IPS-NIHi11 (cell line): ENCODE measurements around the gene TFAM.

Experiments
- DNase-seq: peaks from one replicate; pipeline ENCODE4 v3.0.0; 2012; ENCODE audit warnings: mixed read lengths, low spot score

TFAM gene

DNA sequence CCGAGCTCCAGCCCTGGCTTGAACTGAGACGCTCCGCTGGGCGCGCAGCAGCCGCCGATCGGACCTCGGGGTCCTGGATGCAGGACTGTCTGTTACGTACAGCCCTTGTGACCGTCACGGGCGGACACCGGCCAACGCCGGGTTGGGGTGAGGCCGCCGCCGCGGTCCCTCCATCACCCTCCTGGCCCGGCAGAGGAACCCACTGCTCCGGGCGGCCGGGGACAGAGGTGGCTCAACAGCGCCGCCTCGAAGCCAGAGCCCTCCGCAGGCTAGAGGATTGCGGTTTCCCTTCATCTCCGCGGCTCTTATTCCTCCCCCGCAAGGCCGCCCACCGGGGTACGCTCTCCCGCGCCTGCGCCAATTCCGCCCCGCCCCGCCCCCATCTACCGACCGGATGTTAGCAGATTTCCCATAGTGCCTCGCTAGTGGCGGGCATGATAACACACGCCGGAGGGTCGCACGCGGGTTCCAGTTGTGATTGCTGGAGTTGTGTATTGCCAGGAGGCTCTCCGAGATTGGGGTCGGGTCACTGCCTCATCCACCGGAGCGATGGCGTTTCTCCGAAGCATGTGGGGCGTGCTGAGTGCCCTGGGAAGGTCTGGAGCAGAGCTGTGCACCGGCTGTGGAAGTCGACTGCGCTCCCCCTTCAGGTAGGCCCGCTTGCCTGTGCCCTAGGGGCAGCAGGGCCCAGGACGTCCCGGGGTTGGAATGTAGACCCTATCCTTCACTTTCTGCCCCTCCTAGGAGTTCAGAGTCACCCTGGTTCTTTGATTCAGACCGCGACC, at the start of gene TFAM:
Gene TFAM, plus strand, starts transcription at position 412 of the 785 bp plus-strand sequence. Its CDS starts 138 bp downstream, at position 550.
- peak; percentile 97 for DNase-seq

DNA sequence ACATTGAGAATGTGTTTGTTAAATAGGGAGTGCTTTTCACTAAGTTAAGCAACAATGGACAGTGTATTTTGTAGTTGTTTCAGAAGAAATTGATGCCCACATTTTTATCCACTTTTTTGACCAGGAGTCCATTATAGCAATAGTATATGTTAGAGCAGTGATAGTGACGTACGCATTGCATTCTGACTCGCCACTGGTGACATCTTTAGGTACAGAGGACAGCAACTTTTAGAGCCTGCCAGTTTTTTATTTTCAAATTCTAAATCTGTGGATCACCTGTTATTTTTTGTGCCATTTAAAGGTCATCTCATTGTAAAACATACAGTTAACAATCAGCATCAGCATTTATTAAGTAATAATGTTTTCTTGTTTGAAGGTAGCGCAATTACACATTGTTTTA, 49.0 kb upstream of the TFAM start:
- no peak for DNase-seq

DNA sequence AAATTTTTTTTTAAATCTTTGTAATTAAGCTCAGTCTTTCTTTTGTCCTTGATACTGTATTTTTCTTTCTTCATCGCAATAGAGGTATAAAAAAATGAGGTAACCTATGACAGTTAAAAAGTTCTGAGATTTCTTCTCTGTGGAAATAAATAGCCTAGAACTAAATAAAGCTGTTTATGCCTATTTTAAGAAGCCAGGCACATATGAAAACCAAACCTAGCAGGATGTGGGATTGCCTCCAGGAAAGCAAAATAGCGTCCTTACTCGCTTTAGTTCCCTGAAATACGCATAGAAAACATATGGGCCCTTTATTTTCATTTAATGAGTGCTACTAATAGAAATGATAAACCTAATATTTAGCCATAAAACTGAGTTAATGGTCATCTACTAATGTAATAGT, 43.8 kb upstream of the TFAM start:
- DNase-seq, result no peak

- DNase-seq, result no peak
Measured at GRCh38 chr10:58341947-58342346, 43.3 kb upstream of the TFAM start.

DNA sequence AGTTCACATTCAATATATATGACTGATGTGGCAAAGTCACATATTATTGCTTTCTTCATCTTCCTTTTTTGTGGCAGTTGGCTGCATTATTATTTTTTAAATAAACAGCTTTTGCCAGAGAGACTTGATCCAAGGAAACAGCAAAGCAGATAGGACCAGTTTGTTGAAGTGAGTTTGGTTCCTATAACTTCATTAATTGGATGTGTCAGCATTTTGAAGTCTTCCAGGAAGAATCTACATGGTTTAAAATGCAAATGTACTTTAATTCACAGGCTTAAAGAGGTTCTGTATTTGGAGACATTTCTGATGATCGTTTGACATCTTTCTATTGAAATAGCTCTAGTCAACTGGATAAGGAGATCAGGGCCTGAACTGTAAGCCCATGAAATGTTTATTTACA, 37.2 kb upstream of the TFAM start:
- DNase-seq, result no peak

DNA sequence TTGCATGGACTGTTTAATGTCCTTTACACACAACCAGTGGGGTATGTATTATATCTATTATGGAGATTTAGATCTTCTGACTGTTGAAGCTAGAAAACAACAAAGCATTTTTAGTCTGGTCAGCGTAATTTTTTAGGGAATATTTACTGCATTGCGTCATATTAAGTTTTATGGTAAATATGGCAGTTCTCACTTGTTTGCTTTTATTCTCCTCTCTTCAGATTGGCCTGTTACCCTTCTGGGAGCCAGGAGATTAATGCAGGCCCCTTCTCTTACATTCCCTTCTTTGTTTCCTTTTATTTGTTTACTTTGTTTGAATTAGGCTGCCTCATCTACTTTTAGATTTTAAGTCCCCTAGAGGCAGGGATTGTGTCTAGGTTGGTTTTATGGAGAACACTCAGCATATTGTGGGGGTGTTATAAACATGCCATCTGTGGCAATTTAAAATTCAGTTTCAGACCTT, 36.6 kb upstream of the TFAM start:
- DNase-seq, result no peak

- DNase-seq, result no peak
Measured at GRCh38 chr10:58350023-58350422, 35.2 kb upstream of the TFAM start.

GRCh38 chr10:58350619-58351323, 34.4 kb upstream of the TFAM start:
- no peak for DNase-seq

- no peak for DNase-seq
Measured at GRCh38 chr10:58351616-58352578, 33.3 kb upstream of the TFAM start.

- no peak for DNase-seq
Measured at GRCh38 chr10:58352956-58353610, 32.1 kb upstream of the TFAM start.

DNA sequence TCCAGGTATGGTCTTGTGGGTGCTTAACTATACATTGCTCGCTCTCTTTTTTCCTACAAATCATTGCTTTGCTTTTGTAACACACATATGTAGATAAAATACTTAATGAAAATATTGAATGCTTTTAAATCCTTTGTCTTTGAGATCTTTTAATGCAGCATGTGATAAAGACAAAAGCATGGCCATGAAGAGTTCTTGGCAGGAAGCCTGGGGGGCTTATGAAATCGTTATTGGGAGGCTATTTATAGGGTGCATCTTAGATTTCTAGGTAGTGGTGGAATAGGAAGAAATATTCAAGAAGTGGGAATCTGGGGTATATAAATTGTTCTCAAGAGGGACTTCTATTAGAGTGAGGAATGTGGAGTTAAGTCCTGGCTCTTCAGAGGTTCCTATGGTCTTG, 28.5 kb upstream of the TFAM start:
- DNase-seq, result no peak

- no peak for DNase-seq
Measured at GRCh38 chr10:58358314-58358933, 26.8 kb upstream of the TFAM start.

- no peak for DNase-seq
Measured at GRCh38 chr10:58358947-58359346, 26.3 kb upstream of the TFAM start.

- DNase-seq, result no peak
Measured at GRCh38 chr10:58359541-58359940, 25.7 kb upstream of the TFAM start.

DNA sequence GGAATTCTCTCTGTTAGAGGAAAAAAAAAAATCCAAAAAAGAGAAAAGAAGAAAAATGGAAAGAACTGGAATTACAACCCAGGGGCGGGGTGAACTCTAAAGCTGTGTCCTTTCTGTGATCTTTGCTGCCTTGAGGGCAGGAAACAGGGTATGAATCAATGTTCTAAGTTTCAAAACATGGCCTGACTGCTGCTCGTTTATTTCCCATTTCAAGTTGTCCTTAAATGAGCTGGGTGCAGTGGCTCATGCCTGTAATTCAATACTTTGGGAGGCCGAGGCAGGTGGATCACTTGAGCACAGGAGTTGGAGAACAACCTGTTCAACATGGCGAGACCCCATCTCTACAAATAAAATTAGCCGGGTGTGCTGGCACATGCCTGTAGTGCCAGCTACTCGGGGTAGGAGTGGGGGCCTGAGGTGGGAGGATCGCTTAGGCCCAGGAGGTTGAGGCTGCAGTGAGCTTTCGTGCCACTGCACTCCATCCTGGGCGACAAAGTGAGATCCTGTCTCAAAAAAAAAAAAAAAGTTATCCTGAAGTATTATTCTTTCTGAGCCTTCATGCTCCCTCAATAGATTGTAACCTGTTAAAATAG, 24.7 kb upstream of the TFAM start:
- no peak for DNase-seq

- no peak for DNase-seq
Measured at GRCh38 chr10:58361353-58361752, 23.9 kb upstream of the TFAM start.

DNA sequence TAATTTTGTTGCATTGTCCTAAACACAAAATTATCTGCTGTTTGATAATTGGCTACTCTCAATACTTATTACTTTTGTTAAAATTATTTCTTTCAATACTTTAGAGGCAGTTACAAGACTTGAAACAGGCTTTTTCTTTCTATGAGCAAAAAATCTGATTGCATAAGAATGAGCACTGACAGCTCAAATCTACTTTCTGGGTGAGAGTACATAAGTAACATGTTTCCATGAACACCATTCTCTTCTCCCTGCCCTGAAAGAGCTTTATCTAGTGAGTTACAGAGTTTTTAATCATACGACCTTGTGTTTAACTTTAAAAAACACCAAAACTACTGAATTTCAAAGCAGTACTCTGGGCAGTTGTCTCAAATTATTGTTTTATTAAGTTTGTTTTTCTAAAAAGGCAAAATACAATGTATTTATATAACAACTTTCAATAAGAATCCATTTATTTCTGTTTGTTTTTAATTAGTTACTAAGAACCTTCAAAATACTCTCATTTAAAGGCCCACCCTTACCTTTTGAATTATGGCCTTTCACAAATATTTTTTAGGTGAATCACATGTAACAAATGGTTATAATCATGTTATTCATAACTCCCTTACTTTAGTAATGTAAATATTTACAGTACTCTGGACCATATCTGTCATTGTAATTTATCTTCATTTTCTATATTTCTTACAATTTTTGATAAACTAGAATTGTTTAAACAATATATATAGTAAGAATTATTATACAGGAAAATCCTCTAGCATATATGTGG, 23.0 kb upstream of the TFAM start:
- DNase-seq, result no peak

GRCh38 chr10:58367069-58367468, 18.1 kb upstream of the TFAM start:
- no peak for DNase-seq

DNA sequence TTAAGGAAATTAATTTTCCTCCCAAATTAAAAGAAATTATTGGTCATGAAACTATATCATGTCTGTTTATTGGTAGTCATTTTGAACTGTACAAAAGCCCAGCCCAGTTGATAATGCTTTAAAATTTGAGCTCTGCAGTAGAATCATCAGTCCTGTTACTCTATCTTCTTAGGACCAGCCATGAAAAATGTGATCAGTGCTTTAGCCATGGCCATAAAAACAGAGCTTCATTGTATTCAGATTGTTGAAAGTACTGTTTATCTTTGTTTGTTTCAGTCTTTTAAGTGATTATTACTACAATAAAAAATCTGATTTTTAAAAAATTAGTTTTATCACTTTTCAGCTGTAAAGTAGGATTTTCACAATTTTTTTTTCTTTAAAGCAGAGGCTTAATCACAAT, 13.7 kb upstream of the TFAM start:
- no peak for DNase-seq
